Renal cortical epithelial cell (primary cell): ENCODE results near the gene KMT5B. TPM values are rescaled to one million over a fixed set of nuclear protein-coding genes. Genes with fewer than 3 reads are reported as not detected.
"Not testable (repeated sequence)": the region's sequence is repeated elsewhere in the genome, so short reads cannot be mapped to it uniquely, and the experiment has no call there.

Experiments used
- DNase-seq: peaks from one replicate; pipeline ENCODE4 v3.0.0-alpha.2; 2011; ENCODE audit warnings: low read depth
- total RNA-seq: library from RNA; depleted of rRNA; stranded (reverse); fragments of >200 nt; gene quantifications from 2 replicates; pipeline ENCODE4 v1.2.3, GENCODE V29; 2014

Gene KMT5B
- total RNA-seq = 19.6 and 52.2 TPM in 2 replicates

GRCh38 chr11:68213135-68213515 is at the start of gene KMT5B:
TSS of gene KMT5B (minus strand) at chr11:68213296. CDS start at chr11:68190076, 23,220 bp downstream.
- DNase-seq = no peak

- no peak for DNase-seq
These were observed 49.4 kb upstream of the KMT5B start for GRCh38 chr11:68262544-68262827.

DNA sequence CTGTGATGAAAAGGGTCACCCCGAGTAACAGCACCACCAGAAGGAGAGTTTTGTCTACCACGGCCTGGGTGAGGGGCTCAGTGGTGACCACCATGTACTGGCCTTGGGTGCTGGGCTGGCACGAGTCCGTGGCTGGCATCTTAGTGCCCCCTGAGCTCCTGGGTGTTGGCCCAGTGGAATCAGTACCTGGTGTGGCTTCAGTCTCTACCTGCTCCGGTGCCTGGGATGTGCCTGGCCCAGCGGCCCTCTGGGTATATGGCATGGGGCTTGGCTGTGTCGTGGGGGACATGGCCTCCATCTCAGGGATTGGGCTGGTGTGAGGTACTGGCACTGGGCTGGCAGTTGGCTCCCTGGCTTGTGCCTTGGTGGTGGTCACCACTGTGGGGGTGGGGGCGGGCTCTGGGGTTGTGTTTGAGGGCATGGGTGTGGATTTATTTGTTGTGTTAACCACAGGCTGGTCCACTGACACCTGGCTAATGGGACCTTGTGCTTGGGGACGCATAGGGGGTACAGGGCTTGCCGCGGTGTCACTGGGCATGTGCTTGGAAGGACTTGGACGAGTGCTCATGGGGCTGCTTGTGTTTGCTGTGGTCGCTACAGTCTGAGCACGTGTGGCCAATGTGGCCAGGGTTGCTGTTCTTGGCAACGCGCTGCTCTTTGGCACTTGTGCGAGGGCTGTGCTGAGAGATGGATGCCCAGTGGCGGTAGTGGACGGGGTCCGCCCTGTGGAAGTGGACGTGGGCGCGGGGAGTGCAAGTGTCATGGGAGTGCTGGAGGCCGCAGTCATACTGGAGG is 48.9 kb upstream of the KMT5B start:
- DNase-seq = no peak

DNA sequence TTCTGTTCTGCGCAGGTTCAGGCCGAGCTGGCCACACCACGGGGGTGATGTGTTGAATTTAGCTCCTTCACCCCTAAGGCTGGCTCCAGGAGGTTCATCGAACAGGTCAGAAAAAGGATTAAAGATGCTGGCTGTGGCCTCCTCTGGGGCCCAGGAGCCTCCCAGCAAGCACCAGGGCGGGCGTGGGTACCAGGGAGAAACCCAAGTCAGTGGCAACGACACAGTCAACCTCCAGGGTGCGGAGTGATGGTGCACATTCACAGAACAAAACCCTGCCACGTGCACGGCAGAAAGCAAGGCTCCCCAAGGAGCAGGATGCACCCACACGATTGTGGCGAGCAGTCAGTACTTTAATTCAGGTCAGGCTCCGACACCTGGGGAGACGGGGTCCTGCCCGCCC is 47.9 kb upstream of the KMT5B start:
- no peak for DNase-seq

DNA sequence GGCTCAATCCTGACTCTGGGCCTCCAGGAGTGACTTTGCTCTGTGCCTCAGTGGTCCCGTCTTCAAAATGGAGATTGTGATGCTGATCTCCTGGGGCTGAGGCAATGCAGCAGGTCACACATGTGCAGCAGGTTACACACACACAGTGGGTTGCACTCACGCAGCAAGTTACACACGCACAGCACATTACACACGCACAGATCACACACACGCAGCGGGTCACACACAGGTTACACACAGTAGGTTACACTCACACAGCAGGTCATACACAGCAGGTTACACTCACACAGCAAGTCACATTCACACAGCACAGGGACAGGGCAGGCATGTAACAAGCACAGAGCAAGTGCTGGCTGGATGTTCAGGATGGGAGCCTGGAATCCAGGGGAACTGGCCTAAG is 47.4 kb upstream of the KMT5B start:
- DNase-seq = no peak

GRCh38 chr11:68259122-68259959 is 46.2 kb upstream of the KMT5B start:
- DNase-seq = no peak

DNA sequence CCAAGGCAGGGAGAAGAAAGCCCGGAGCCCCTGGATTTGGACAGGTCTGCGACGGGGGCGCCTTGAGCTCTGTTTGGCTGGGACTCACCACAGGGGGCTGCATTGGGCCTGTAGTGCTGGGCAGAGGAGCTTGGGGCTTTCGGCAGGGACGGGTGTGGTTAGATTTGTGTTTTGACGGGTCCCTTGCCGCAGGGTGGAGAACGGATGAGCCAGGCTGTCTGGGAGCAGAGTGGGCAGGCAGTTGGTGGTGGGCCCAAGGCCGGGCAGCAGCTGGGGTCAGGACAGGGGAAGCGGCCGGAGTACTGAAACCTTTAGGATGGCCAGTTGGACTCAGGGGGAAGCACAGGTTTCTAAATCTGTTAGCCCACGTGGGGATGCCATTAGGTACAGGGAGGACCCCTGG is 45.3 kb upstream of the KMT5B start:
- no peak for DNase-seq

DNA sequence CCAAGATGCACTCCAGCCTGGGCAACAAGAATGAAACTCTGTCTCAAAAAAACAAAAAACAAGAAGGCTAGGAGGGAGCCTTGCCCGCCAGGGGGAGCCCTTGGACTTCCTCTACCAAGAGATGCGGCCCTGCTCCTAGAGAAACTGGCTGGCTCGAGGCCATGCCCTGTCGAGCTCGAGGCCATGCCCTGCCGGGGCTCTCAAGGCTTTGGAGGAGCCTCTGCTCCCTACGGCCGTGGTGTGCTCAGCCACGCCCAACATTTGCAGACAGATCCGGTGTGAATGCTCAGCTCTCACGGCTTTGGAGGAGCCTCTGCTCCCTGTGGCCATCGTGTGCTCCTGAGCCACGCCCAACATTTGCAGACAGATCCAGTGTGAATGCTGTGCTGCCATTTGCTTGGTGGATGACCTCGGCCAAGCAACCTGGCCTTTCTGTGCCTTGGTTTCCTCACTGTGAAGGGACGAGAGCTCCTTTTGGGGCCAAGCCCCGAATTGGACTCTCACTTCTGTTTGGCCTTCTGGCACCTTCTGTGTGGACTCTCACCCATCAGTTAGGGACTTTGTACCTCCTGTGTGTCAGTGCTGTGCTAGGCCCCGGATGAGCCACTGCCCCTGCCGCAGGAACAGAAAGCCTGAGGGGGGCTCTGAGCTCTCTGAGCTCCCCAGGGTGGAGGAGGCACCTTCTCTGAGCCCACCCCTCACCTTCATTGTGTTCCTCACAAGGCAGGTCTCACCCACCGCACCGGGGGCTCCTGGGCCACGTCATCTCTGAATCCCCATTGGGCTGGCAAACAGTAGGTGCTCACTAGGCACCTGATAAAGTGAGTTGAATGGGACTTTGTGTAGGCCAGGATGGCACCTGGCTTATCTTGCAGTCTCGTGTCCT is 44.6 kb upstream of the KMT5B start:
- peak; percentile 77 for DNase-seq

DNA sequence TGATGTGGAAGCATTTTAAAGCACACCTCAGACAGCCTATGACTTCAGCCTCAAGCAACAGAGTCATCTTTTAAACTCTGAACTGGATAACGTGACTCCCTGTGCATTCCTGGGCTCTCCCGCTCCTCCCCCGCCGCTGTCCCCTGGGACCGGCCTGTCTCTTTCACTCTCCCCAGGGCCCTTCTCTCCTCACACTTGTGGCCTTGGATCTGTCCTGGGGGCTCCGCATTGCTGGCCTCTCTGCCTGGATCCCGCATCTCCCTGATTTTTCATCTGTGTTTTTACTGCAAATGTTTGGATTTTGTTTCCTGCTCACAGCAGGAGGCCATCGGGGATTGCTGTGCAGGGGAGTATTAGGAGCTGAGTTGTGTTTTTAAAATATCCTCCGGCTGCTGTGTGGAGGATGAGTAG is 43.2 kb upstream of the KMT5B start:
- no peak for DNase-seq

DNA sequence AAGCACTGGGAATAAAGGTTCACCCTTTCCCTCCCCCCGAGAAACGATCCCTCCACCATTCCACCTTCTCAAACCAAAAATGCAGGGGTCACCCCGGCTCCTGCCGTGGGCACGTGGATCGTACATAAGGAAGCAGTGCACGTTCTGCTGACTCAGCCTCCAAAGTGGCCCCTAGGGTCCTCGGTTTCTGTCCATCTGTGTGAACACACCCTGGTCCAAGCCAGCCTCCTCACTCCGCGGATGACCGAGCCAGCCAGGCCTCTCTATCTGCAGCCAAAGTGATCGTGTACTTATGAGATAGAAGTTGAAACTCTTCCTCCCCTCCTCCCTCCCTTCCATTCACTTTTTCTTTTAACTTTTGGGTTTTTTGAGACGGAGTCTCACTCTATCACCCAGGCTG is 42.4 kb upstream of the KMT5B start:
- no peak for DNase-seq

DNA sequence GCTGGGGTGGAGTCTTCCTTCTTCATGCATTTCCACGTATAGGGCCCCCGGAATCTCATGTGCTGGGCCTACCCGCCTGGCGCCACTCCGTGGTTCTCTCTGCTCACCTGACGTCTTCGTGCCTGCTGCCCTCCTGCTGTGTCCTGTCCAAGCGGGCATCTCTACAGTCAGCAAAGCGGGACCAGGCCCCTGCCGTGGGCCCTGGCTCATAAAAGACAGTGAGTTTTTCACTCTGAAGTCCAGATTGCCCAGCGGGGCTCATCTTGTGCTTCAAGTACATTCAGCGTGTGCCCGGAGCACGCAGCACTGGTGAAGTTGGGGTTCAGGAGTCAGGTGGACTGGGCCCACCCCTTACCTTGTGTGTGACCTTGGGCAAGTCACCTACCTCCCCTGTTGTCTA is 41.3 kb upstream of the KMT5B start:
- DNase-seq = no peak

DNA sequence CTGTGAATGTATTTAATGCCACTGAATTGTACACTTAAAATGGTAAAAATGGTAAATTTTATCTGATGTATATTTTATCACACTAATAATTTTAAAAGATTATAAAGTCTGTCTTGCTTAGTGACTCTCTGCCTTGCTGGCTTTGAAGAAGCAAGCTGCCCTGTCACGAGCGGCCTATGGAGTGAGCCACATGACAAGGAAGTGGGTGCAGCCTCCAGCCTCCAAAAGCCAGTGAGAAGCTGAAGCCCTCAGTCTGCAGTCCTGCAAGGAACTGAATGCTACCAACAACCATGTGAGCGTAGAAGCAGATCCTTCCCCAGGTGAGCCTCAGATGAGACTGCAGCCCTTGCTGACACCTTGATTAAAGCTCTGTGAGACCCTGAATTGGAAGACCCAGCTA is 38.7 kb upstream of the KMT5B start:
- no peak for DNase-seq

DNA sequence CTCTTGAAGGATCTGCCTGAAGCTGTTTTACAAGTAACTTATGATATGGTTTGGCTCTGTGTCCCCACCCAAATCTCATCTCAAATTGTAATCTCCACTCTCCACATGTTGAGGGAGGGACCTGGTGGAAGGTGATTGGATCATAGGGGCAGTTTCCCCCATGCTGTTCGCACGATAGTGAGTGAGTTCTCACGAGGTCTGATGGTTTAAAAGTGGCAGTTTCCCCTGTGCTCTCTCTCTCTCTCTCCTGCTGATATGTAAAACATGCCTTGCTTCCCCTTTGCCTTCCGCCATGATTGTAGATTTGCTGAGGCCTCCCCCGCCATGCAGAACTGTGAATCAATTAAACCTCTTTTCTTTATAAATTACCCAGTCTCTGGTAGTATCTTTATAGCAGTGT is 31.8 kb upstream of the KMT5B start:
- not testable (repeated sequence) for DNase-seq

DNA sequence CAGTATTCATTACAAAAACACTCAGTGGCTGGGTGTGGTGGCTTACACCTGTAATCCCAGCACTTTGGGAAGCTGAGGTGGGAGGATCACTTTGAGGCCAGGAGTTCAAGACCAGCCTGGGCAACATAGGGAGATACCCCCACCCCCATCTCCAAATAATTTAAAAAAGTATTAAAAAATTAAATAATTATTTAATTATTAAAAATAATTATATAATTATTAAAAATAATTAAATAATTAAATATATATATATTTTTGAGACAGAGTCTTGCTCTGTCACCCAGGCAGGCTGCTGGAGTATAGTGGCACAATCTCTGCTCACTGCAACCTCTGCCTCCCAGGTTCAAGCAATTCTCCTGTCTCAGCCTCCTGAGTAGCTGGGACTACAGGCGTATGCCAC is 30.8 kb upstream of the KMT5B start:
- not testable (repeated sequence) for DNase-seq

DNA sequence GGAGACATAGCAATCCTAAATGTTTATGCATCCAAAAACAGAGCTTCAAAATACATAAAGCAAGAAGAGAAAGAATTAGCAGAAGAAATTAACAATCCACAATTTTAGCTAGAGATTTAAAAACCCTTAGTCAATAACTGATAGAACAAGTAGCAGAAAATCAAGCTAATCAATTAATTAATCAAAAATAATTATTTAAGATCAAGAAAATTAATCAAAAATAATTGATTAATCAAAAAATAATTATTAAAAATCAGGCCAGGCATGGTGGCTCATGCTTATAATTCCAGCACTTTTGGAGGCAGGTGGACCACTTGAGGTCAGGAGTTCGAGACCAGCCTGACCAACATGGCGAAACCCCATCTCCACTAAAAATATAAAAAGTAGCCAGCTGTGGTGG is 29.5 kb upstream of the KMT5B start:
- DNase-seq = no peak

- no peak for DNase-seq
These were observed 18.5 kb upstream of the KMT5B start for GRCh38 chr11:68231621-68232020.

- no peak for DNase-seq
These were observed 16.5 kb upstream of the KMT5B start for GRCh38 chr11:68229601-68230000.

- DNase-seq = no peak
These were observed 13.3 kb upstream of the KMT5B start for GRCh38 chr11:68226421-68226820.

GRCh38 chr11:68224606-68225005 is 11.5 kb upstream of the KMT5B start:
- no peak for DNase-seq

DNA sequence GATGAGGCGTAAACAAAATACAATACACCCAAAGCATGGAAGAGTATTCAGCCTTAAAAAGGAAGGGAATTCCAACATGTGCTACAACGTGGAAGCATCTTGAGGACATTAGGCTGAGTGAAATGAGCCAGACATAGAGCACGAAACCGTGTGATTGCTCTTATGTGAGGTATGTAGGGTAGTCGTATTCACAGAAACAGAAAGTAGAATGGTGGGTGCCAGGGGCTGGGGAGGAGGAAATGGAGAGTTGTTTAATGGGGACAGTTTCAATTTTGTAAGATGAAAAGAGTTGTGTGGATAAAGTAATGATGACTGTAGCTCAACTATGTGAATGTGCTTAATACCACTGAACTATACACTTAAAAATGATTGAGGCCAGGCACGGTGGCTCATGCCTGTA is 10.2 kb upstream of the KMT5B start:
- no peak for DNase-seq

DNA sequence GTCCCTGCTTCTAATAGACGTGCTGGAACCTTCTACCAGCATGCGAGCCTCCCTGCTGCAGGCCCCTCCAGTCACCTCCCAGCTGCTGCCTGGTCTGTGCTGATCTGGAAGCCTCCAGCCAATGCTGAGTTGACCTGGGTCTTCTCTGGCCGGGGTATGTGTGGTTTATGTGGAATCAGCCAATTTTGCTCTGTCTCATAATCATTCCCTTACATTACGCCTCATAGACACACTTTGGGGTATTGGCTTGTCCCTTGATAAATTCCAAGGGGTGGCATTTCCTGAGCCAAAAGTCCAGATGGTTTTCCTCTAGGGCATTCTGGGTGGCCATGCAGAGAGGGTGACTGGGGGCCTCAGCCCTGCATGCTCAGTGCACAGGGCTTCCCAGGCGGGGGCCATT is 8.3 kb upstream of the KMT5B start:
- no peak for DNase-seq

DNA sequence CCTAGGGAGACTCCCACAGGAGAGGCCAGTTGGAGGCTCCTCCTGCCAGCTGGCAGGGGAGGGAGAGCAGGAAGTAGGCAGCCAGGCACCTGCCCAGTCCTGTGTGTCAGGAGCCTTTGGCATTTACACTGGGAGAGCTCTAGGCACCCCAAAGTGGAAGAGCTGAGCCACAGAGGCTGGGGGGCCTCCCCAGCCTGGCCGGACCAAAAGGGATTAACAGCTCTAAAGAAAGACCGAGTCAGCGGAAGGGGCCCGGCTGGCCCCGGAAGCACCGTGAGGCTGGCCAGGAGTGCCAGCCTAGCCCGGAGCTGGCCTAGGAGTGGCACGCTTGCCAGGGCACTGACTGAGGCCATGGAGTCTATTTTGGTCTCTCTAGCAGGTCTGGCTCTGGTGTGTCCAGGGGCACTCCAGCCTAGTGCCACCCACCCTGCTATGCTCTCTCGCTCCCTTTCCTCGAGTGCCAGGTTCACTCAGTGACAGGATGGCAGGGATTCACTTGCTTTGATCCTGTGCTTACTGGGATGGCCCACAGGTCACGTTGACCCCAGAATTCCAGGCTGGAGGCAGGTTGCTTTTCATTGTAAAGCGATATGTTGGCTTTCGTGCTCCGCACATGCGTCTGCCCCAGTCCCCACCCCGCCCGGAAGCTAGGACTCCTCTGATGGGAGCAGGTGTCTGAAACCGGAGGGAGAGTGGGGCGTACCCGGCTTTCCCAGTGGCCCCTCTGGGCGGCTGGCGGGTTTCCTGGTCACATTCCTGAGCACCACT is 3.3 kb upstream of the KMT5B start:
- DNase-seq = no peak
